Measurements from ENCODE around the gene CLK1. TPM values are rescaled to one million over a fixed set of nuclear protein-coding genes. Genes with fewer than 3 reads are reported as not detected.

The CLK1 gene
- total RNA-seq (2014; rRNA removed; shearing (Covaris generic)) (74.9 and 80.1 TPM in 2 replicates), total RNA-seq (2022) (104 and 110 TPM in 2 replicates), Bru-seq, nascent RNA (percentile 98 among the genes with signal in this experiment), BruChase-seq, experiment 1, labeled RNA remaining after a 6-hour chase (percentile 92 among the genes with signal in this experiment), BruChase-seq, experiment 2, labeled RNA remaining after a 2-hour chase (percentile 96 among the genes with signal in this experiment)
- long read RNA-seq, transcript CLK1-210 (11 exons, 3,208 nt) = major isoform, 37 of 74 reads
- long read RNA-seq, transcript CLK1-204 (12 exons, 1,682 nt) = minor isoform, 7 of 74 reads
- long read RNA-seq, transcript CLK1-201 (13 exons, 1,888 nt) = minor isoform, 8 of 74 reads
- long read RNA-seq, partial matches to known transcripts = 4 of 74 reads
- long read RNA-seq, other reads (novel, unspliced or antisense) = 17 of 74 reads

GRCh38 chr2:200864176-200865034 is at the start of gene CLK1:
CLK1 (minus strand) TSS chr2:200864658; CDS start chr2:200861862, 2,796 bp downstream.
- Histone ChIP-seq H3K4me1 (ENCODE audit: insufficient read depth, low read length, poor library complexity, severe bottlenecking) (peaks cover 30% of the 10 kb centered on the region), H3K4me2 (ENCODE audit: low read length) (peak within 1 kb of the TSS; percentile 88), H3K36me3 (ENCODE audit: insufficient read depth, low read length) (peaks cover 45% of the 10 kb centered on the region), H3K27ac (ENCODE audit: low read depth, low read length, poor library complexity, severe bottlenecking) (peak within 1 kb of the TSS; percentile 89), H3K9me3 (ENCODE audit: low read length) (no peaks in the 10 kb centered on the region), H4K20me1 (ENCODE audit: insufficient read depth, low read length) (peaks cover 27% of the 10 kb centered on the region; the same call in 1 of the 2 replicates), H3K79me2 (ENCODE audit: insufficient read depth, low read depth, low read length) (peaks cover 46% of the 10 kb centered on the region), H3K4me3 (ENCODE audit: low read depth, low read length, poor library complexity, severe bottlenecking) (peak within 1 kb of the TSS; percentile 82), H3K9me2 (ENCODE audit: insufficient read depth, low read length) (no peaks in the 10 kb centered on the region), H2AFZ (ENCODE audit: low read length) (peak within 1 kb of the TSS; percentile 86)
- peak; percentile 94 for DNase-seq (ENCODE audit: low spot score)
- intact Hi-C loops (cut with micrococcal nuclease; ENCODE audit: unreplicated experiment) = loop anchor here (1.0 kb wide), 1 partner anchor 25 kb away; the partner anchor contains the start of genes NIF3L1 and PPIL3
- ChIA-PET POLR2A (interaction anchor here (0.6 to 2.6 kb wide), 16 partner anchors 11 to 1674 kb away, joined by 3 to 22 read pairs (median 4); partner anchors contain the start of genes NIF3L1 and PPIL3), CTCF (ENCODE audit: unreplicated experiment) (no interaction called here)
- TF ChIP-seq CTCF (conservative IDR thresholded peaks at IDR 0.05; ENCODE audit: low read length) (no peak), EZH2phosphoT487 (IDR thresholded peaks at IDR 0.05; ENCODE audit: borderline replicate concordance, low read depth, low read length) (no peak)
- no TSS peak for BruUV-seq (replicated peaks)

GRCh38 chr2:200913654-200914053 is 49.2 kb upstream of the CLK1 start:
- H3K4me3 ChIP-seq (ENCODE audit: low read depth, low read length, poor library complexity, severe bottlenecking) = no peak overlapping the region
- H3K4me1 ChIP-seq (ENCODE audit: insufficient read depth, low read length, poor library complexity, severe bottlenecking) = no peaks in the 10 kb centered on the region
- ChIA-PET POLR2A (interaction anchor here (0.5 to 0.7 kb wide), 5 partner anchors 39 to 527 kb away, joined by 3 to 5 read pairs (median 4); no protein-coding TSS in a partner anchor), CTCF (ENCODE audit: unreplicated experiment) (interaction anchor here (1.3 kb wide), 1 partner anchor 307 kb away, joined by 4 read pairs; no protein-coding TSS in a partner anchor)
- no TSS peak for BruUV-seq (replicated peaks)
- no peak for DNase-seq (ENCODE audit: low spot score)
- no peaks in the 10 kb centered on the region for H3K9me2 ChIP-seq (ENCODE audit: insufficient read depth, low read length)
- intact Hi-C loops (cut with micrococcal nuclease; ENCODE audit: unreplicated experiment) = no loop called here
- no peak for TF ChIP-seq CTCF (conservative IDR thresholded peaks at IDR 0.05; ENCODE audit: low read length)
- TF ChIP-seq EZH2phosphoT487 (IDR thresholded peaks at IDR 0.05; ENCODE audit: borderline replicate concordance, low read depth, low read length) = no peak
- H3K9me3 ChIP-seq (ENCODE audit: low read length) = no peaks in the 10 kb centered on the region
- H3K79me2 ChIP-seq (ENCODE audit: insufficient read depth, low read depth, low read length) = no peaks in the 10 kb centered on the region
- peaks cover 84% of the 10 kb centered on the region for H3K36me3 ChIP-seq (ENCODE audit: insufficient read depth, low read length)
- no peak overlapping the region for H3K4me2 ChIP-seq (ENCODE audit: low read length)
- H4K20me1 ChIP-seq (ENCODE audit: insufficient read depth, low read length) = no peaks in the 10 kb centered on the region
- H2AFZ ChIP-seq (ENCODE audit: low read length) = no peak overlapping the region
- H3K27ac ChIP-seq (ENCODE audit: low read depth, low read length, poor library complexity, severe bottlenecking) = no peak overlapping the region
